H1 (cell line): Measurements from ENCODE around the gene PPFIA2. TPM values are rescaled to one million over a fixed set of nuclear protein-coding genes. Genes with fewer than 3 reads are reported as not detected.

Source experiments
- CTCF ChIA-PET: fragments of 300-600 bp; sonication (Branson Sonifier 250); formaldehyde crosslinking; loops from one replicate; lab custom pipeline; 2021; ENCODE audit not compliant: partially characterized antibody; lab: Charles Lee
- POLR2A ChIA-PET: fragments of 300-600 bp; sonication (Branson Sonifier 250); formaldehyde crosslinking; loops from one replicate; lab custom pipeline; 2021; ENCODE audit warnings: inconsistent platforms; ENCODE audit not compliant: partially characterized antibody; lab: Charles Lee
- DNase-seq, 2 experiments: peaks; one replicate each; pipeline versions ENCODE4 v3.0.0 to v3.0.0-alpha.2; 2010 to 2022; ENCODE audit warnings: low spot score in 2 of 2, low read depth in 1 of 2, mixed read lengths in 1 of 2
- FAIRE-seq: peaks from 2 replicates; lab custom pipeline; 2011; peaks lifted over from hg19 to GRCh38; lab: Jason Lieb, UNC
- H2AFZ ChIP-seq: 2 replicates; pipeline ENCODE4 v1.8.1; 2012; ENCODE audit warnings: low read length, inconsistent platforms
- H2AK5ac ChIP-seq: 2 replicates; pipeline ENCODE4 v1.6.1; 2013; ENCODE audit warnings: low read depth, low read length
- H2BK120ac ChIP-seq: replicated peaks from 2 replicates; pipeline ENCODE3; 2013; ENCODE audit warnings: low read depth, low read length, inconsistent platforms
- H2BK12ac ChIP-seq: 2 replicates; pipeline ENCODE4 v1.6.1; 2013; ENCODE audit warnings: low read depth, low read length
- H2BK15ac ChIP-seq: 2 replicates; pipeline ENCODE4 v1.6.1; 2013; ENCODE audit warnings: low read length
- H2BK20ac ChIP-seq: 2 replicates; pipeline ENCODE4 v1.6.1; 2013; ENCODE audit warnings: low read length
- H2BK5ac ChIP-seq: 2 replicates; pipeline ENCODE4 v1.6.1; 2013; ENCODE audit warnings: low read depth, low read length
- H3K14ac ChIP-seq: 2 replicates; pipeline ENCODE4 v1.6.1; 2013; ENCODE audit warnings: inconsistent platforms; ENCODE audit not compliant: insufficient read length
- H3K18ac ChIP-seq: 2 replicates; pipeline ENCODE4 v1.6.1; 2013; ENCODE audit warnings: low read length; ENCODE audit errors: extremely low read depth
- H3K23ac ChIP-seq: 2 replicates; pipeline ENCODE4 v1.6.1; 2013; ENCODE audit warnings: inconsistent platforms; ENCODE audit not compliant: insufficient read length
- H3K23me2 ChIP-seq: 2 replicates; pipeline ENCODE4 v1.6.1; 2013; ENCODE audit warnings: low read depth, low read length
- H3K27ac ChIP-seq: 2 replicates; pipeline ENCODE4 v1.6.1; 2011; ENCODE audit warnings: low read depth, low read length, inconsistent platforms
- H3K27me3 ChIP-seq, 4 experiments: replicated peaks in 1 of 4; 1 replicate in 1 of 4; 2 replicates in 3 of 4; pipeline versions ENCODE4 v1.6.1 to v1.8.1; 2011 to 2013; ENCODE audit warnings: low read length in 3 of 4, mild to moderate bottlenecking in 3 of 4, inconsistent platforms in 2 of 4, mixed read lengths in 2 of 4, moderate library complexity in 1 of 4; ENCODE audit not compliant: control insufficient read depth in 3 of 4, insufficient read depth in 3 of 4; ENCODE audit errors: extremely low read depth in 1 of 4
- H3K36me3 ChIP-seq, 4 experiments: 2 replicates each; pipeline versions ENCODE4 v1.6.1 to v1.8.1; 2011 to 2013; ENCODE audit warnings: mild to moderate bottlenecking in 4 of 4, low read length in 3 of 4, moderate library complexity in 2 of 4, control low read depth in 1 of 4, inconsistent platforms in 1 of 4; ENCODE audit not compliant: insufficient read depth in 4 of 4, control insufficient read depth in 2 of 4
- H3K4ac ChIP-seq: replicated peaks from 2 replicates; pipeline ENCODE3; 2013; ENCODE audit warnings: low read length, low read depth, mixed read lengths, inconsistent platforms; ENCODE audit not compliant: insufficient read length
- H3K4me1 ChIP-seq, 4 experiments: replicated peaks in 1 of 4; 1 replicate in 1 of 4; 2 replicates in 3 of 4; pipeline versions ENCODE4 v1.6.1 to v1.8.1; 2011 to 2013; ENCODE audit warnings: low read length in 3 of 4, inconsistent platforms in 2 of 4, mixed read lengths in 1 of 4; ENCODE audit not compliant: insufficient read depth in 4 of 4, control insufficient read depth in 3 of 4
- H3K4me2 ChIP-seq, 2 experiments: 2 replicates each; pipeline versions ENCODE4 v1.6.1 to v1.8.1; 2011 to 2013; ENCODE audit warnings: low read depth in 2 of 2, low read length in 2 of 2, control low read depth in 1 of 2, inconsistent platforms in 1 of 2, mild to moderate bottlenecking in 1 of 2; ENCODE audit not compliant: insufficient read depth in 1 of 2
- H3K4me3 ChIP-seq, 4 experiments: fragments of 200-600, 300-600 bp in 1 of 4; sonication (generic), shearing (Covaris generic), sonication (Bioruptor Twin) in 1 of 4; 2 replicates each; pipeline versions ENCODE4 v1.5.1 to v1.8.1; 2011 to 2016; ENCODE audit warnings: low read length in 4 of 4, low read depth in 3 of 4, control low read depth in 2 of 4, inconsistent platforms in 2 of 4, mild to moderate bottlenecking in 2 of 4, mixed read lengths in 1 of 4, moderate library complexity in 1 of 4; ENCODE audit not compliant: insufficient read depth in 2 of 4; ENCODE audit errors: extremely low read depth in 1 of 4
- H3K56ac ChIP-seq: replicated peaks from 2 replicates; pipeline ENCODE3; 2013; ENCODE audit warnings: low read depth, mild to moderate bottlenecking, mixed read lengths, low read length, inconsistent platforms; ENCODE audit not compliant: insufficient read length
- H3K79me1 ChIP-seq: 2 replicates; pipeline ENCODE4 v1.6.1; 2013; ENCODE audit warnings: low read depth, low read length, control low read depth
- H3K79me2 ChIP-seq, 2 experiments: 2 replicates each; pipeline versions ENCODE4 v1.6.1 to v1.8.1; 2012 to 2013; ENCODE audit warnings: low read length in 2 of 2, mild to moderate bottlenecking in 2 of 2, inconsistent platforms in 1 of 2; ENCODE audit not compliant: insufficient read depth in 2 of 2, control insufficient read depth in 1 of 2
- H3K9ac ChIP-seq, 4 experiments: replicated peaks in 1 of 4; 1 replicate in 1 of 4; 2 replicates in 3 of 4; pipeline versions ENCODE4 v1.6.1 to v1.8.1; 2011 to 2013; ENCODE audit warnings: low read depth in 3 of 4, low read length in 3 of 4, control low read depth in 2 of 4, mild to moderate bottlenecking in 2 of 4, moderate library complexity in 2 of 4, inconsistent platforms in 1 of 4; ENCODE audit errors: extremely low read depth in 1 of 4
- H3K9me3 ChIP-seq, 2 experiments: 2 replicates each; pipeline versions ENCODE4 v1.6.1 to v1.8.1; 2012 to 2013; ENCODE audit warnings: mild to moderate bottlenecking in 2 of 2, moderate library complexity in 2 of 2, control low read depth in 1 of 2, inconsistent platforms in 1 of 2, low read depth in 1 of 2, low read length in 1 of 2, mixed read lengths in 1 of 2; ENCODE audit not compliant: insufficient read depth in 2 of 2
- H4K20me1 ChIP-seq, 2 experiments: replicated peaks in 1 of 2; 2 replicates each; pipeline versions ENCODE3 to v1.8.1; 2011 to 2013; ENCODE audit warnings: inconsistent platforms in 2 of 2, low read length in 2 of 2, mild to moderate bottlenecking in 1 of 2; ENCODE audit not compliant: insufficient read depth in 2 of 2, control insufficient read depth in 1 of 2
- H4K5ac ChIP-seq: 2 replicates; pipeline ENCODE4 v1.6.1; 2013; ENCODE audit warnings: low read length, low read depth, mixed read lengths, inconsistent platforms; ENCODE audit not compliant: insufficient read length
- H4K8ac ChIP-seq: 2 replicates; pipeline ENCODE4 v1.8.0; 2013; ENCODE audit warnings: mild to moderate bottlenecking, moderate library complexity, low read length, inconsistent platforms; ENCODE audit not compliant: insufficient read depth; ENCODE audit errors: extremely low read depth
- H4K91ac ChIP-seq: replicated peaks from 2 replicates; pipeline ENCODE3; 2013; ENCODE audit warnings: low read length, mixed read lengths, inconsistent platforms; ENCODE audit not compliant: insufficient read length
- CBX5 ChIP-seq: fragments of 300-800, 300-1000 bp; sonication (generic); IDR thresholded peaks from 2 replicates; pipeline ENCODE4 v1.7.1; 2016; ENCODE audit warnings: antibody characterized with exemption, low read length, low read depth
- CEBPB ChIP-seq: IDR thresholded peaks from 2 replicates; pipeline ENCODE4 v1.6.1; 2012; ENCODE audit warnings: low read depth, low read length
- E2F6 ChIP-seq: IDR thresholded peaks from 2 replicates; pipeline ENCODE4 v1.6.1; 2012; ENCODE audit warnings: inconsistent platforms
- GTF2F1 ChIP-seq: IDR thresholded peaks from 2 replicates; pipeline ENCODE4 v1.6.1; 2012; ENCODE audit warnings: low read depth, low read length, improper control_type of control experiment, borderline replicate concordance
- HDAC2 ChIP-seq, 2 experiments: fragments of 300-600 bp in 1 of 2; sonication (generic) in 1 of 2; IDR thresholded peaks; 2 replicates each; pipeline ENCODE4 v1.6.1; 2011 to 2012; ENCODE audit warnings: low read depth in 2 of 2, low read length in 2 of 2, mild to moderate bottlenecking in 2 of 2, moderate library complexity in 2 of 2, borderline replicate concordance in 1 of 2, inconsistent platforms in 1 of 2
- JUN ChIP-seq: IDR thresholded peaks from 2 replicates; pipeline ENCODE4 v1.6.1; 2011; ENCODE audit warnings: low read depth, mild to moderate bottlenecking, improper control_type of control experiment, low read length
- KDM5A ChIP-seq: fragments of 200-600 bp; IDR thresholded peaks from 2 replicates; pipeline ENCODE4 v1.7.1; 2012; ENCODE audit warnings: mild to moderate bottlenecking, low read length, inconsistent platforms, mixed read lengths
- MAFK ChIP-seq: IDR thresholded peaks from 2 replicates; pipeline ENCODE4 v1.6.1; 2012; ENCODE audit warnings: low read depth, mild to moderate bottlenecking, improper control_type of control experiment, low read length
- MAX ChIP-seq: IDR thresholded peaks from 2 replicates; pipeline ENCODE4 v1.6.1; 2012; ENCODE audit warnings: inconsistent platforms
- NRF1 ChIP-seq: IDR thresholded peaks from 2 replicates; pipeline ENCODE4 v1.6.1; 2011; ENCODE audit warnings: mild to moderate bottlenecking, low read depth, low read length, improper control_type of control experiment
- TAF7 ChIP-seq: optimal IDR thresholded peaks from 2 replicates; pipeline ENCODE3; 2011; ENCODE audit warnings: low read depth, mild to moderate bottlenecking, inconsistent platforms, low read length, moderate library complexity, borderline replicate concordance
- WGBS, 2 experiments: shearing (Covaris generic) in 1 of 2; methylation state at CpG; one replicate each; pipeline versions ENCODE4 v1.1.6 to v1.1.7; 2013 to 2015; ENCODE audit warnings: low lambda C conversion rate in 2 of 2, mixed read lengths in 2 of 2, inconsistent platforms in 1 of 2, low coverage in 1 of 2, missing lambda C conversion rate in 1 of 2; ENCODE audit not compliant: insufficient replicate concordance in 2 of 2, insufficient coverage in 1 of 2, insufficient read length in 1 of 2; ENCODE audit errors: extremely low coverage in 1 of 2, missing lambda C conversion rate in 1 of 2; 5-methylcytosine and 5-hydroxymethylcytosine counted together
- polyA plus RNA-seq, 7 experiments: library from polyadenylated mRNA; depleted of rRNA in 3 of 7; stranded (reverse) in 5 of 7; unstranded in 2 of 7; fragments of >200 nt in 5 of 7; fragments of 200-250 nt in 2 of 7; gene quantifications; 1 replicate in 5 of 7; 2 replicates in 1 of 7; 4 replicates in 1 of 7; pipeline versions ENCODE4 v1.2.1 to v1.2.3, GENCODE V29; 2011 to 2013; ENCODE audit warnings: missing spikeins in 2 of 7, mixed read lengths in 2 of 7
- total RNA-seq: library from RNA; stranded (reverse); fragmentation: NEBNext Ultra II Directional; extraction: Animal tissue kit (Norgen Biotek cat#: 25700); gene quantifications from 2 replicates; pipeline ENCODE4 v1.2.1, GENCODE V29; 2021

The PPFIA2 gene
- total and polyA plus RNA-seq, 2 of the 8 experiments (the other 6 are each of a cell fraction or from before 2014, with no cell fraction given) = 1.2 to 1.8 TPM

- TF ChIP-seq KDM5A (no peak), MAX (no peak), CBX5 (no peak), MAFK (no peak), TAF7 (no peak), E2F6 (no peak), HDAC2 (IDR thresholded peaks at IDR 0.05; ENCODE audit: borderline replicate concordance in 1 of 2, low read depth in 2 of 2, low read length in 2 of 2) (no peak), JUN (no peak), GTF2F1 (no peak), NRF1 (no peak), CEBPB (no peak)
- H3K4ac ChIP-seq = no peak overlapping the region
- no peaks in the 10 kb centered on the region for H3K79me1 ChIP-seq
- no peak overlapping the region for H2BK120ac ChIP-seq
- H4K91ac ChIP-seq = no peak overlapping the region
- H3K79me2 ChIP-seq = no peaks in the 10 kb centered on the region
- no peak overlapping the region for H3K18ac ChIP-seq
- DNase-seq (no peak), FAIRE-seq (no peak)
- no peaks in the 10 kb centered on the region for H3K36me3 ChIP-seq
- no peak overlapping the region for H2BK12ac ChIP-seq
- H2BK5ac ChIP-seq = no peak overlapping the region
- no peak overlapping the region for H2AK5ac ChIP-seq
- H3K23ac ChIP-seq = no peak overlapping the region
- H2BK15ac ChIP-seq = no peak overlapping the region
- H3K23me2 ChIP-seq = no peaks in the 10 kb centered on the region
- H3K9me3 ChIP-seq = no peaks in the 10 kb centered on the region
- no peak overlapping the region for H3K27ac ChIP-seq
- 81% methylated on average over 3 of the region's 3 CpGs; no CpG with 5 or more reads in 1 of the 2 experiments for WGBS, 2 experiments
- CTCF ChIA-PET = no interaction called here
- no peaks in the 10 kb centered on the region for H3K4me1 ChIP-seq
- H3K56ac ChIP-seq = no peak overlapping the region
- H3K4me2 ChIP-seq = no peak overlapping the region
- no peak overlapping the region for H3K14ac ChIP-seq
- no peak overlapping the region for H2BK20ac ChIP-seq
- no peak overlapping the region for H3K4me3 ChIP-seq
- no peak overlapping the region for H4K5ac ChIP-seq
- no peaks in the 10 kb centered on the region for H3K27me3 ChIP-seq
- no peak overlapping the region for H3K9ac ChIP-seq
- POLR2A ChIA-PET = no interaction called here
- H4K8ac ChIP-seq = no peak overlapping the region
- H2AFZ ChIP-seq = no peak overlapping the region
- H4K20me1 ChIP-seq = no peaks in the 10 kb centered on the region
These were observed 256.0 kb downstream of the PPFIA2 start for GRCh38 chr12:81502912-81503695.
